AG09319 (cell line): ENCODE results near the gene FGG.

Experiments
- DNase-seq: peaks from one replicate; pipeline ENCODE4 v3.0.0-alpha.2; 2010; ENCODE audit warnings: low read depth; ENCODE audit errors: extremely low read depth
- CTCF ChIP-seq: IDR thresholded peaks from 2 replicates; pipeline ENCODE4 v1.5.1; 2011; ENCODE audit warnings: low read depth, mild to moderate bottlenecking, inconsistent platforms, low read length, moderate library complexity

FGG gene

GRCh38 chr4:154622598-154622997 is 10.1 kb upstream of the FGG start:
- no peak for DNase-seq
- TF ChIP-seq CTCF, result peak; percentile 29

- TF ChIP-seq CTCF, result no peak
- no peak for DNase-seq
These were observed 7.7 kb upstream of the FGG start for GRCh38 chr4:154620111-154620510.

GRCh38 chr4:154618708-154619315 is 6.4 kb upstream of the FGG start:
- DNase-seq, result peak; percentile 4
- peak; percentile 76 for TF ChIP-seq CTCF

- TF ChIP-seq CTCF, result no peak
These were observed 5.4 kb upstream of the FGG start for GRCh38 chr4:154617820-154618317.

GRCh38 chr4:154616731-154617130 is 4.3 kb upstream of the FGG start:
- no peak for TF ChIP-seq CTCF
- DNase-seq, result no peak

More at GRCh38 chr4:154617820-154618317, 5.4 kb upstream of the FGG start:
- no peak for DNase-seq

GRCh38 chr4:154616287-154616686 is 3.8 kb upstream of the FGG start:
- DNase-seq, result no peak
- no peak for TF ChIP-seq CTCF

- TF ChIP-seq CTCF, result no peak
- no peak for DNase-seq
These were observed 2.8 kb upstream of the FGG start for GRCh38 chr4:154615211-154615610.
